C4-2B (cell line): ENCODE data around the gene PSMB5.

Experiments used
- CTCF ChIP-seq: fragments of 450-650 bp; conservative IDR thresholded peaks from 2 replicates; pipeline ENCODE4 v1.5.1; 2017; ENCODE audit warnings: mild to moderate bottlenecking
- ZFX ChIP-seq: fragments of 450-650 bp; IDR thresholded peaks from 2 replicates; pipeline ENCODE4 v1.6.1; 2017

GRCh38 chr14:23055147-23055550 lies 20.4 kb upstream of the PSMB5 start:
- TF ChIP-seq CTCF = no peak
- TF ChIP-seq ZFX = no peak
